Measurements from ENCODE around the gene MIER1. TPM values are rescaled to one million over a fixed set of nuclear protein-coding genes. Genes with fewer than 3 reads are reported as not detected.
"Not testable (repeated sequence)": the region's sequence is repeated elsewhere in the genome, so short reads cannot be mapped to it uniquely, and the experiment has no call there.

Gene MIER1
- total RNA-seq, 2 donors from 2014 or later, result 43.1 to 76.8 TPM

GRCh38 chr1:66945316-66945715 is 20.5 kb downstream of the MIER1 start:
- intact Hi-C loops (cut with DNase I), result no loop called here
- H3K4me1 ChIP-seq, result no peaks in the 10 kb centered on the region
- H3K9me3 ChIP-seq, result no peaks in the 10 kb centered on the region
- H3K9ac ChIP-seq (ENCODE audit: low read depth in 2 of 2, low read length in 2 of 2), result no peak overlapping the region
- no peaks in the 10 kb centered on the region for H3K36me3 ChIP-seq
- H3K27ac ChIP-seq, result no peak overlapping the region
- DNase-seq, result no peak
- no peak overlapping the region for H3K4me3 ChIP-seq
- TF ChIP-seq CTCF (IDR thresholded peaks at IDR 0.05), result no peak
- no peaks in the 10 kb centered on the region for H3K27me3 ChIP-seq

- no peak for DNase-seq
- H3K4me1 ChIP-seq, result no peaks in the 10 kb centered on the region
- H3K9me3 ChIP-seq, result no peaks in the 10 kb centered on the region
- H3K27ac ChIP-seq, result no peak overlapping the region
- H3K4me3 ChIP-seq, result no peak overlapping the region
- intact Hi-C loops (cut with DNase I), result no loop called here
- no peak overlapping the region for H3K9ac ChIP-seq (ENCODE audit: low read depth in 2 of 2, low read length in 2 of 2)
- TF ChIP-seq CTCF (IDR thresholded peaks at IDR 0.05), result no peak
- H3K27me3 ChIP-seq, result no peaks in the 10 kb centered on the region
- H3K36me3 ChIP-seq, result no peaks in the 10 kb centered on the region
Observed at GRCh38 chr1:66947267-66947666, 22.5 kb downstream of the MIER1 start.

GRCh38 chr1:66951513-66951912 is 26.7 kb downstream of the MIER1 start:
- no peak for TF ChIP-seq CTCF (IDR thresholded peaks at IDR 0.05)
- no peaks in the 10 kb centered on the region for H3K4me1 ChIP-seq
- no peaks in the 10 kb centered on the region for H3K36me3 ChIP-seq
- DNase-seq, result no peak
- no peak overlapping the region for H3K27ac ChIP-seq
- no peak overlapping the region for H3K9ac ChIP-seq (ENCODE audit: low read depth in 2 of 2, low read length in 2 of 2)
- intact Hi-C loops (cut with DNase I), result no loop called here
- no peaks in the 10 kb centered on the region for H3K27me3 ChIP-seq
- no peak overlapping the region for H3K4me3 ChIP-seq
- H3K9me3 ChIP-seq, result no peaks in the 10 kb centered on the region

DNA sequence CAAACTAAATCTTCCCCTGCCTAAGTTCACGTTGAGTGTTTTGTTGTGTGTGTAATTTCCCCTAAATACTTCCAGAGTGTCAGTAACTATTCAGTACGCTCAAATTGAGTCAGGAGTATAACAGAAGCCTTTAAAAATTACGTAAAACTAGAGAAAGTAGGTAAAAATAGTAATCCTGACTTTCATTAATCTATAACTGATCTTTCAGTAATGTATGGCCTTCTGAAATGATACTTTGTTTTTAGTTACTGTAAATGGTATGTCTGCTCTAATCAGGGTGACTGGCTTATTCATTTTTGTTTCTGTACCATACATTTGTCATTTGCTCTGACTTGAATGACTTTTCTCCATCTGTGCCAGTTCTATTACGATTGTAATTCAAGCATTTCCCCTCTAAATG is 29.4 kb downstream of the MIER1 start:
- no peak overlapping the region for H3K9ac ChIP-seq (ENCODE audit: low read depth in 2 of 2, low read length in 2 of 2)
- H3K4me1 ChIP-seq, result no peaks in the 10 kb centered on the region
- no peak for TF ChIP-seq CTCF (IDR thresholded peaks at IDR 0.05)
- intact Hi-C loops (cut with DNase I), result no loop called here
- H3K9me3 ChIP-seq, result no peaks in the 10 kb centered on the region
- H3K27me3 ChIP-seq, result no peaks in the 10 kb centered on the region
- no peaks in the 10 kb centered on the region for H3K36me3 ChIP-seq
- H3K27ac ChIP-seq, result no peak overlapping the region
- no peak for DNase-seq
- no peak overlapping the region for H3K4me3 ChIP-seq

- H3K27ac ChIP-seq, result no peak overlapping the region
- intact Hi-C loops (cut with DNase I), result no loop called here
- no peaks in the 10 kb centered on the region for H3K27me3 ChIP-seq
- no peaks in the 10 kb centered on the region for H3K4me1 ChIP-seq
- no peaks in the 10 kb centered on the region for H3K9me3 ChIP-seq
- TF ChIP-seq CTCF (IDR thresholded peaks at IDR 0.05), result no peak
- no peak overlapping the region for H3K4me3 ChIP-seq
- no peak for DNase-seq
- H3K9ac ChIP-seq (ENCODE audit: low read depth in 2 of 2, low read length in 2 of 2), result no peak overlapping the region
- H3K36me3 ChIP-seq, result no peaks in the 10 kb centered on the region
Observed at GRCh38 chr1:66957938-66958337, 33.1 kb downstream of the MIER1 start.

DNA sequence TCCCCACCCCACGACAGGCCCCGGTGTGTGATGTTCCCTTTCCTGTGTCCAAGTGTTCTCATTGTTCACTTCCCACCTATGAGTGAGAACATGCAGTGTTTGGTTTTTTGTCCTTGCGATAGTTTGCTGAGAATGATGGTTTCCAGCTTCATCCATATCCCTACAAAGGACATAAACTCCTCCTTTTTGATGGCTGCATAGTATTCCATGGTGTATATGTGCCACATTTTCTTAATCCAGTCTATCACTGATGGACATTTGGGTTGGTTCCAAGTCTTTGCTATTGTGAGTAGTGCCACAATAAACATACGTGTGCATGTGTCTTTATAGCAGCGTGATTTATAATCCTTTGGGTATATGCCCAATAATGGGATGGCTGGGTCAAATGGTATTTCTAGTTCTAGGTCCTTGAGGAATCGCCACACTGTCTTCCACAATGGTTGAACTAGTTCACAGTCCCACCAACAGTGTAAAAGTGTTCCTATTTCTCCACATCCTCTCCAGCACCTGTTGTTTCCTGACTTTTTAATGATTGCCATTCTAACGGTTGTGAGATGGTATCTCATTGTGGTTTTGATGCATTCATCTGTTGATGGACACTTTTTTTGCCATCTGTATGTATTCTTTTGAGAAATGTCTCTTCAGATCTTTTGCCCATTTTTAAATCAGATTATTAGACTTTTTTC is 41.5 kb downstream of the MIER1 start:
- H3K36me3 ChIP-seq; H3K27me3 ChIP-seq; H3K4me3 ChIP-seq; H3K9ac ChIP-seq (ENCODE audit: low read depth in 2 of 2, low read length in 2 of 2); intact Hi-C loops (cut with DNase I); DNase-seq; H3K27ac ChIP-seq; H3K9me3 ChIP-seq; H3K4me1 ChIP-seq: not testable (repeated sequence)

Measured in colonic mucosa (tissue), 4 donors.